Hematopoietic multipotent progenitor cell (in vitro differentiated cells): Measurements from ENCODE around the gene SNRPD3. TPM values are rescaled to one million over a fixed set of nuclear protein-coding genes. Genes with fewer than 3 reads are reported as not detected.
A peak's percentile ranks its signal among the peaks of the same experiment; 100 is the strongest.
"Not testable (repeated sequence)": the region's sequence is repeated elsewhere in the genome, so short reads cannot be mapped to it uniquely, and the experiment has no call there.

Source experiments
- DNase-seq, 3 donors: peaks; one replicate each; pipeline ENCODE4 v3.0.0-alpha.2; 2011 to 2015; ENCODE audit warnings: low read depth in 2 of 3, low spot score in 2 of 3
- total RNA-seq: library from RNA; depleted of rRNA; stranded (reverse); fragments of >200 nt; gene quantifications from one replicate; pipeline ENCODE4 v1.2.3, GENCODE V29; 2012

Gene SNRPD3
- total RNA-seq, 1 donor, result 134 TPM

GRCh38 chr22:24606340-24606739, 50.5 kb downstream of the SNRPD3 start:
- DNase-seq, result not testable (repeated sequence)

GRCh38 chr22:24607429-24607983, 51.7 kb downstream of the SNRPD3 start:
- DNase-seq, result peak; percentile 9 to 76 (median 71)

- DNase-seq, result not testable (repeated sequence)
These were observed 52.5 kb downstream of the SNRPD3 start for GRCh38 chr22:24608327-24608726.

- DNase-seq, result not testable (repeated sequence)
These were observed 54.1 kb downstream of the SNRPD3 start for GRCh38 chr22:24609888-24610287.

GRCh38 chr22:24614794-24615193, 59.0 kb downstream of the SNRPD3 start:
- not testable (repeated sequence) for DNase-seq

GRCh38 chr22:24621244-24621643, 65.4 kb downstream of the SNRPD3 start:
- DNase-seq, result not testable (repeated sequence)

GRCh38 chr22:24622596-24622995, 66.8 kb downstream of the SNRPD3 start:
- peak in 1 of 3 donors; percentile 41 for DNase-seq

Other genes starting within 250 kb of the SNRPD3 start
- gene ADORA2A, start 128.4 kb upstream of the SNRPD3 start, total RNA-seq, result 12.4 TPM
- under 0.01 TPM for gene UPB1, start 60.7 kb upstream of the SNRPD3 start, total RNA-seq
- 306 TPM for gene GUCD1, start 861 bp upstream of the SNRPD3 start, total RNA-seq
- gene LRRC75B, start 37.1 kb downstream of the SNRPD3 start, total RNA-seq, result 10.0 TPM
- gene GGT1, start 47.2 kb downstream of the SNRPD3 start, total RNA-seq, result 18.6 TPM
- gene PIWIL3, start 218.7 kb downstream of the SNRPD3 start, total RNA-seq, result under 0.01 TPM